ENCODE data around the gene CSNK1G1.

- TF ChIP-seq CTCF (IDR thresholded peaks at IDR 0.05; ENCODE audit: low read depth, low read length, poor library complexity, severe bottlenecking), result no peak
- TF ChIP-seq EZH2phosphoT487 (IDR thresholded peaks at IDR 0.05; ENCODE audit: borderline replicate concordance, low read length), result no peak
Measured at GRCh38 chr15:64180235-64180824, 175.6 kb downstream of the CSNK1G1 start.
